ENCODE data around the gene NCAPG2.
"Not testable (repeated sequence)": the region's sequence is repeated elsewhere in the genome, so short reads cannot be mapped to it uniquely, and the experiment has no call there.

Gene NCAPG2

DNA sequence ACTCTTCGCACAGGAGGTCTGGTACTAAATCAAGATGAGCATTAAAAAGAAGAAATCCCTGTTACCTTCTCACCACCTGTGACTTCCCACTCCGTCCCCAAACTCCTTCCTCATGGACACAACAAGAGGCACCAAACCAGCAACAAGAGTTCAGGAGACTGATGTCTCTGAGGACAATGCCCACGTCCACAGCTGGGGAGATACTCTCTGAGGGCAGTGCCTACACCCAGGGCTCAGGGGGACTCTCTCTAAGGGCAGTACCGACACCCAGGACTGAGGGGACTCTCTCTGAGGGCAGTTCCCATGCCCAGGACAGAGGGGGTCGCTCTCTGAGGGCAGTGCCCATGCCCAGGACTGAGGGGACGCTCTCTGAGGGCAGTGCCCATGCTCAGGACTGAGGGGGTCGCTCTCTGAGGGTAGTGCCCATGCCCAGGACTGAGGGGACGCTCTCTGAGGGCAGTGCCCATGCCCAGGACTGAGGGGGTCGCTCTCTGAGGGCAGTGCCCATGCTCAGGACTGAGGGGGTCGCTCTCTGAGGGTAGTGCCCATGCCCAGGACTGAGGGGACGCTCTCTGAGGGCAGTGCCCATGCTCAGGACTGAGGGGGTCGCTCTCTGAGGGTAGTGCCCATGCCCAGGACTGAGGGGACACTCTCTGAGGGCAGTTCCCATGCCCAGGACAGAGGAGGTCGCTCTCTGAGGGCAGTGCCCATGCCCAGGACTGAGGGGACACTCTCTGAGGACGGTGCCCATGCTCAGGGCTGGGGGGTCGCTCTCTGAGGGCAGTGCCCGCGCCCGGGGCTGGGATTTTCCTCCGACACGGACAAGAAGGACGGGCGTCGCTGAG is 703 bp downstream of the NCAPG2 start:
- DNase-seq = not testable (repeated sequence)

DNA sequence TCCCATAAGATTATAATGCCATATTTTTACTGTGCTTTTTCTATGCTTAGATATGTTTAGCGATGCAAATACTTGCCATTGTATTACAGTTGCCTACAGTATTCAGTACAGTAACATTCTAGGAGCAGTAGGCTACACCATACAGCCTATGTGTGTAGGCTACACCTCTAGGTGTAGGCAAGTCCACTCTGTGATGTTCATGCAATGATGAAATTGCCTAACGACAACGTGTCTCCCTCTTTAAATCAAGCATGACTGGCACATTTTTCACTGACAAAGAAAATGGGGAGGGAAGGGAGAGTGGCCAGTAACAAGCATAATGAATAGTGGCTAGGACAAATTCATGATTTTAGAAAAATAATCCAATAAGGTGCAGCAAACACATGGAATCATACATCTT is 1.7 kb downstream of the NCAPG2 start:
- DNase-seq = no peak

DNA sequence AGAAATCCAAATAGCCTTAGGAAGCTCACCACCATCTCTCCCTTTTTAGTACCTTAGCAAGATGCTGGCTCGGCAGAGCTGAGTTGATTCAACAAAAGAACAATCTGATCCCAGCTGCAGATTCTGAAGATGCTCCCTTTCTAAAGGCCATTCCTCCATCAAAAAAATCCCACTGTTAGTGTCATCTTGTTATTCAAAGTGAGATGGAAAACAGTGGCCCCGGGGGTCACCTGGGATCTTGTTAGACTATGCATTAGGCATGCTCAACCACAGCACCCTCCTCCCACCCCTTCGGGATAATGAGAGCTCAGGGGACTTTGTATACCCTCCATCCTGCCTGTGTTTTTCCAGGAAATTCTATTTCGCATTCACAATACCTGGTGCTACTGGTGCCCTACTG is 2.4 kb downstream of the NCAPG2 start:
- no peak for DNase-seq

DNA sequence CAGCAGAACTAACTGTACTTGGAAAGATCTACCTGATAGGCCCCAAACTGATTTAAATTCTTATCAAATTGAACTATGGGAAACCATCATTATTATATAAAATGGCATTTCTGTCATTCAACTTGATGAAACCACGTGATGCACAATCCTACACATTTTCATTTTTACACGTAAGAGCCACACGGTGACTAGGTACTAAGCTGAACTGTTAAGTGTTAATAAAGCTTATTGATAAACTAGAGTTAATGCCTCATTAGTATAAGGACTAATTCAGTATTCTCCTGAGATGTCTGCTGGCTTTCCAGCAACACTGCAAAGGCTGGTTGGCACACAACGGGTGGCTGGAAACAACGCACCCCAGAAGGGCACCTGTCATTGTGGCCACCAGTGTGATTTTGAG is 4.6 kb downstream of the NCAPG2 start:
- DNase-seq = no peak

DNA sequence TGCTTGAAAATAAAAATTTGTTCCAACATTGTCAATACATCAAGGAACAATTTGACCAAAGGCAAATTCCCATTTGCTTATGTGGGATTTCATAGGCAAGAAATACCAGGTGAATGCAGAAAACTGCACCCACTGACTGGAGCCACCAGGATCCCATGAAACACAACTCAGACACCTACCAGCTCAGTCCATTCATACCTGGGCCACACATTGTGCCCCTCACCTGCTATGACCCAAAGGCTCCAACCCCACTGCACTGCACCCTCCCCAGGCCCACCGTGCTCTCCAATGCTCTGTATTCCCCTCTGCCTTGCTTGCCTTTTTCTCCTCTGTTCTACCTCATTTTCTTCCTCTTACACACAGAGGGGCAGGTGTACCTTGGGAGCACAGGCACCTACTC is 5.3 kb downstream of the NCAPG2 start:
- no peak for DNase-seq

DNA sequence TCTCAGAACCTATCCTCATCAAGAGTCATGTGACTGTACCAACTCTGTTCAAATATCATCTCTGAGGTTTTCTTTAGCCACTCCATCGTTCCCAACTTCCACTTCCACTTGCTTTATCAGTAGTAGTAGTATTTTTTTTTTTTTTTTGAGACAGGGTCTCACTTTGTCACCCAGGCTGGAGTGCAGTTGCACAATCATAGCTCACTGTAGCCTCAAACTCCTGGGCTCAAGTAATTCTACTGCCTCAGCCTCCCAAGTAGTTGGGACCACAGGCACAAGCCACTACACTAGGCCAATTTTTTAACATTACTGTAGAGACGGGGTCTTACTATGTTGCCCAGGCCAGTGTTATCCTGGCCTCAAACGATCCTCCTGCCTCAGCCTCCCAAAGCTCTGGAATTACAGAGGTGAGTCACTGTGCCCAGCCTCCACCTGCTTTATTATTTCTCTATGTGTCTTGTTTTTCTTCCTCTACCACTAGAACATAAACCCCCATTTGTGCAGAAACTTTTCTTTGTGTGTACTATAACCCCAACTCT is 5.9 kb downstream of the NCAPG2 start:
- DNase-seq = no peak

DNA sequence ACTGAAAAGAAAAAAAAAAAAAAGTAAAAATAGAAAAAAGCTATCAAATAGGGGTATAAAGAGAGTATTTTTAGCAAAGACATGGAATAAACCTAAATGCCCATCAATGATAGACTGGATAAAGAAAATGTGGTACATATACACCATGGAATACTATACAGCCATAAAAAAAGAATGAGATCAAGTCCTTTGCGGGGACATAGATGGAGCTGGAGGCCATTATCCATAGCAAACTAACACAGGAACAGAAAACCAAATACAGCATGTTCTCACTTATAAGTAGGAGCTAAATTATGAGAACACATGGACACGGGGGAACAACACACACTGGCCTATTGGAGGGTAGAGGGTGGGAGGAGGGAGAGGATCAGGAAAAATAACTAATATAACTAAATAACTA is 7.0 kb downstream of the NCAPG2 start:
- not testable (repeated sequence) for DNase-seq

DNA sequence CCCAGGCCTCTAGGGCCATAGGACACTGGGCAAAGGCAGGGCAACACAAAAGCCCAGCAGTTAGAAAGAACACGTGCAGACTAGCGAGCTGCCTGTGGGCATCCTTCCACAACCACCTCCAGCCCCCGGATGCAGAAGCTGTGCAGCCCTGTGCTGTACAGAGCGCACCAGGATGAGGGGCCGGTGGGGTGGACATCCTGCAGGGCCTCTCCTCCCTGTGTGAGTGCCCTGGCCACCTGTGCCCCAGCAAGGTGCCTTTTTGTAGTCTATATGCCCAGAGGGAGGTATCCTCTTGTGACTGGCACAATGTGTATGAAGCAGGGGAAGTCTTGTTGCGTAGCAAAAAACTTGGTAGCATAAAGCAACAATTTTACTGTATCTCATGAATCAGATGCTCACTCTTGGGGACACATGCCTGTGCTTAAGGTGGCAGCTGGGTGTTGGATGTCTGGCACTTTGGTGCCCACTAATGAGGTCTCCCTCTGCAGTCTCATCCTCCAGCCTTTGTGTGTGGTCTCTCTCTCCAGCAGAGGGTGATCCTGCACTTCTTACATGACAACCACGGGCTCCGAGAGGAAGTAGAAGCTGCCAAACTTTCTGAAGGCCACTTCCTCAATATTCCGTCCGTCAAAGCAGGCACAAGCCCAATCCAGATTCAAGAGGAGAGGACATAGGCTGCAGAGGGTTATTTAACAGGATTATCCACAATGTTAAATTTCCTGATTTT is 8.7 kb downstream of the NCAPG2 start:
- peak; percentile 29 for DNase-seq

DNA sequence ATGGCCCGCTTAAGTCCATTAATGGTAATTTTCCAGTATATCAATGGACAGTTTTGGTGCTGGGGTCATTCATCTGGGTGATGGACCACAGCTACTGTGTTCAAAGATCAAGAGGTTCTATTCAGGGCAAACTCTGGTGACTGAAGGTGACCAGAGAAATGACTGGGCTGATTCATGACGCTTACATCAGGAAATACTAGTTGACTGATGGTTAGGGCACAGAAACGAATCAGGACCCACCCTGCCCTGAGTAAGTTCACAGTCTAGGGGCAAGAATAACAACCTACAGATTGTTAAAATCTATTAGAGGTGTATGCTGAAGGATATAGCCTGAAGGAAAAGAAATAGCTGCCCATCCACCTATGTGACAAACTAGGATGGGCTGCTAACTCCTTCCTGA is 9.5 kb downstream of the NCAPG2 start:
- no peak for DNase-seq

DNA sequence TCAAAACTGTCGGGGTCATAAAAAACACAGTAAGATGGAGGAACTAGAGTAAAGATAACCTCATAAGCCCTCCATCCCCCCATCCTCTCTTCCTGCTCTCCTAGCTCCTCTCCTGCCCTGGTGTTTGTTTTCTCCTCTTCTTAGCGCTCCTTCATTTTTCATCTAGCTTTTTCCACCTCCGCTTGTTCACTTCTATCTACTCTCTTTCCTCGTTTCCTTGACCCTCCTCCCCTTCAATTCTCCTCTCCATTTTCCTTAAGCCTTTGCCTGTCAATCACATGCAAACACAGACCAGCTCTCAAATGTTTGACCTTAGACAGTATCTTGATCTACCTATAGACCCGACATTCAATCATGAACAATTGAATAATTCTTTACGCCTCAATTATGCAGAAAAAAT is 10.0 kb downstream of the NCAPG2 start:
- no peak for DNase-seq

DNA sequence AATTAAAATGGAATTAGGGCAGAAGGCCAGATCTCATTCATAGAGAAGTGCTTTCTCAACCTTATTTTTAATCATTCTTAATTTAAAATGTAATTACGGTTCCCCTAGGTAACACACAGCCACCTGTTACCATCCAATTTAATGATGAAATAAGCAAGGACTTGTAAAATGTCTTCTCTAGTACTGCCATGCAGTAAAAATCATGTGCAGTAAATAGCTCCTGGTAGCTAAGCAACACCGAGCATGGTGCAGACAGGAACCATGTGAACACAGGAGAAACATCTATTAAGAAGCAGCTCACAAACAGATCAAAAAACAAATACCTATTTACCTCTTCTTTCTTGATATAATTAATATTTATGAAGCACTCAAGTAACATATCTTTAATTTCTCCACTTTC is 15.1 kb downstream of the NCAPG2 start:
- DNase-seq = no peak

DNA sequence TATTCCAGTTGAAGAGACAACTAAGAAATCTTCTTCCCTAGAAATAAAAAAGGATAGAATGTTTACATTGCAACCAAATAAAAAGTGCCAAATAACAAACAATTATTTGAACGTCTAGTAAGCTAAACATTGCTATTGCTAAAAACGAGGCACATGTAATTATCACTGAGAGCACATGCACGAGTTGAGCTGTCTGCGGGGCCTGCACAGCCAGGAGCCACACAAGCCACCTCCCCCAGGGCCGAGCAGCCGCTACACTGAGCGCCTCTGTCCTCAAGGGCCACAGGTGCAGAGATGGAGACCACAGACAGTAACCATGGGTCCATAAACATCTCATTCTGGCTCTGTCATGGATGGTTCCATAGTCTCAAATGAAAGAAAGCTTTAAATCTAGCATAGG is 17.2 kb downstream of the NCAPG2 start:
- no peak for DNase-seq

DNA sequence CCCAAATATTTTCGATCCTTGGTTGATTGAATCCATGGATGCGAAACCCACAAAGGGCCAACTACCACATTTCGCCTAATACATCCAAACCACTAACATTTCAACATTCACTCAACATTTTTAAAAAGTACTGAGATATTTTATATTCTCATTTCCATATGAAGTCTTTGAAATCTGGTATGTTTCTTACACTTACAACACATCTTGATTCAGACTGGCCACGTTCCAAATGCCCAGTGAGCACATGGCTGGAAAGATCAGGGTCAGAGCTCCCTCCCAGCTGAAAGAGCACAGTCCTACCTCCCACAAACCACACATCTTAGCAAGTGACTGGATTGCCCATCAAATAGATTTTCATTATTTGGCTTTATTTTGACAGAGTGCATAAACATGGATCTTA is 18.9 kb downstream of the NCAPG2 start:
- DNase-seq = no peak

DNA sequence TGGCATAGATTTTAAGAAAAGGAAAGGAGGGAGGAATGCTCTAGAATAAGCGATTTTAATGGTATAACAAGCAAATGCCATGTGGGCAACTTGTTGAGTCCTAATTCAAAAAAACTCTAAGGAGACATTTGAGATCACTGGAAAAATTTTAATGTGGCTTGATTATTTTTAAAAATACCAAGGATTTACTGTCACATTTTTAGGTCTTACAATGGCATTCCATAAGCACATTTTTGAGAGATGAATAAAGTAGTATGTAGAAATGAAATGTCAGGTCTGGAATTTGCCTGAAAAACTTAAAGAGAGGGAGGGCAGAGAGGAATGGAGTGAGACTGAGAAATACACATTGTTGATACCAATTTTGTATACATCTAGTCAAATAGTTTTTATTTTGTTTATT is 20.3 kb downstream of the NCAPG2 start:
- DNase-seq = no peak

DNA sequence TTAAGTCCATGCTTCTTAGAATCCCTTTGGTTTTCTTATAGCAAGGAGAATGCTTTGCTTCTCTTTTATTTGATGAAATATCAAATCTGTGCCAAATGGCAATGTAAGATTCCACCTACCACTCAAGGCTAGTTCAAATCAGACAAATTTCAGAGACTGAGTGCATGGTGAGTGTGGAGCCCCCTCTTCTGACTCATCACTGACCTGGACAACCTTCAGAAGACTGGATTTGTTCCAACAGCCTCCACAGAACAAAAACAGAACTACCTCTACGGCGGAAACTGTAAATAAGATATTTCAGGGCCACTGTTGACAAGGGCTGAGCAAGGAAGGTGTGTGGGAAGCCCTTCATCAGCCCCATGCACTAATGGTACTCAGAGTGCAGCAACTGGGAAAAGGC is 21.1 kb downstream of the NCAPG2 start:
- no peak for DNase-seq

DNA sequence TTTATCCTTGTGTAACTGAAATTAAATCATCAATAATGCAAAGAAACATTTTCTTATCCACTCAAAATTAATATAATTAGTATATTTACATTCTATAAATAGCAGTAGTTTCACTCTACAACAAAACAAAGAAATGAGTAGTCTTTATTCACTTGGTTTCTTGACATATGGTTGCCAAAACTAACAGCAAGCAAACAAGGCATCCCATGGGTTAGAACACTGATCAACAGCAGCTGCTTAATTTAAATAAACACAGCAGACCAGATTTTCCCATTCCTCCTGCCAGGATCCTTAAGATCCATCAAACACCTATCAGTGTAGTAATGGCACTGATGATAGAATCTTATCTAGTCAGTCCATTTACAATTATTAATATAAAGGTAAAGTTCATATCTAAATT is 22.1 kb downstream of the NCAPG2 start:
- DNase-seq = no peak

DNA sequence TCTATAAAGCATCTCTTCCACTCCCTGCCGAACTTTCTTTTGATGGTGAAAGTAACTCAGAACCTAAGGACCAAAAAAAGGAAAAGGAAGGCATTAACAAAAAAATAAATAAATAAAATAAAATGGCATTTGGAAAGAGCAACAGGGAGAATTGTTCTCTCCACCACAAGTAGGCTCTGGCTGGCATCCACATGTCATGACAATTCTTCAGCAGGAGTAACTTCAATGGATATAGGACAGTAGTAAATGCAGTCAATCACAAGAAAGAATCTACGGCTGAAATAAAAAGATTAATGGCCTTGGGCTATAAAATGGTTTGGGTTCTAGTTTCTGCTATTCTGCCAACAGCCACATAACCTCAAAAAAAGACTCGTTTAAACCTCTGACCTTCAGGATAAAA is 23.9 kb downstream of the NCAPG2 start:
- DNase-seq = no peak

DNA sequence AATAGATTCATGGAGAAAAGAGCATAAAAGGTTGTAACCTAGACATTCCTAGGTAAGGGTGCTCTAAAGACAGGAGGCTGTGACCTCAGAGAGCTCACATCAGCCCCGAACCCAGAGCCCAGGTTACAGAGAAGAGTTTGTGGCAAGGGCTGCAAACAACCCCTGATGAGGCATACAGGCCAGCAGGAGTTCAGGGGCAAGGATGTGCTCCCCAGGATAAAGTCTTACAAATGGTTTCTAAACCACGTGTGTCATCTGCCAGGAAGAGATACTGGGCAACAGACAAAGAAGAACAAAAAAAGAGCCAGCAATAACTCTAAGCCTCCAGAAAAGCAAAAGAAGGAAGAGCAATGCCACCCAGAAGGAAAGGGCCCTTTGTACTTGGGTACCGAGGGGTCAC is 27.7 kb downstream of the NCAPG2 start:
- no peak for DNase-seq

DNA sequence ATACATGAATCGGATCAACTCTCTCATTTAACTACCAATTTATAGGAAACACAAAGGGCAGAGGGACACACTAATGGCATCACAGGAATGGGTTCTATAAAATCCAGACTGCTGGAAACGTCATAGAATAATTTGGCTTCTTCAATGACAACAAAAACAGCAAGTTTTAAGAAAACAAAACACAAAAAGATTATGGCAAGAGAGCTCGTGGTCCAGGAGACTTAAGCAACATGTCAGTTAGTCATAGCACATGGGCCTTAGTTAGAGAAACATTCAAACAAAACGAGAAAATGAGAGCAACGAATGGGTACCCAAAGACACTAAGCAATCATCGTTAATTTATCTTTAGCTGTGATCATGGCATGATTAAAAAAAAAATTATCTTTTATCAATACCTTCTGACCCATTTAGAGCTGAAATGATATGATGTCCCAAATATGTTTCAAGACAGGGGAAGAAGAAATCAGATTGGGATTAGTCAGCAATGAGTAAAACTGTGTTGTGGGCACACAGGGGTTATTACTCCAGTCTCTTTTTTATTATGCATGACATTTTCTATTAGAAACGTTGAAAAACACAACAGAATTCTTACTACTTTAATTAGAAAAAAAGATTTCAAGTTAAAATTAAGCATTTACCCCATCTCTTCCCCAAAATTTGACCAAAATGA is 28.3 kb downstream of the NCAPG2 start:
- DNase-seq = no peak

DNA sequence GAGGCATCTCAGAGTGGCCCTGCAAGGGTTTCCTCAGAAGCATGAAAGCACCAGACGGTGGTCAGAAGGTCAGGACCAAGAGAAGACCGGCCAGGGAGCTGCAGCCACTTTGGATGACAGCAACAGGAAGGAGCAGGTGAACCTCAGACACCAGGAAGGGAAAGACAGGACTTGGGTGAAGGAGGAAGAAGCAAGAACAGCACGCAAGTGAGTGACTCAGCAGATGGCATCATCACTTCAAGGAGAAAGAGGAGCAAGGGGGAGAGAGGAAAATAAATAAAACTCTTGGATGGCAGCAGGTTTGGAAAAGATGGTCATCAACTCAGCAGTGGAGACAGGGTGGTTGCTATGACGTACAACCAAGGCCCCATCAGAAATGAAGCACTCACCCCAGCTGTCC is 31.6 kb downstream of the NCAPG2 start:
- no peak for DNase-seq

DNA sequence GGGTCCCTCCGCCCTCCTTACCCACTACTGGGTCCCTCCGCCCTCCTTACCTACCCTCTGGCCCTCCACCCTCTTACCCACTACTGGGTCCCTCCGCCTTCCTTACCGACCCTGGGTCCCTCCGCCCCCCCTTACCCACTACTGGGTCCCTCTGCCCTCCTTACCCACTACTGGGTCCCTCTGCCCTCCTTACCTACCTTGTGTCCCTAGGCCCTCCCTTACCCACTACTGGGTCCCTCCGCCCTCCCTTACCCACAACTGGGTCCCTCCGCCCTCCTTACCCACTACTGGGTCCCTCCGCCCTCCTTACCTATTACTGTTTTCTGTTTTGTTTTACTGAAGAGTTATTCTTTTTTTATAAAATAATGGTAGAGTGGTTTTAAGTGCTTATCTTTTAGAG is 36.5 kb downstream of the NCAPG2 start:
- DNase-seq = not testable (repeated sequence)

DNA sequence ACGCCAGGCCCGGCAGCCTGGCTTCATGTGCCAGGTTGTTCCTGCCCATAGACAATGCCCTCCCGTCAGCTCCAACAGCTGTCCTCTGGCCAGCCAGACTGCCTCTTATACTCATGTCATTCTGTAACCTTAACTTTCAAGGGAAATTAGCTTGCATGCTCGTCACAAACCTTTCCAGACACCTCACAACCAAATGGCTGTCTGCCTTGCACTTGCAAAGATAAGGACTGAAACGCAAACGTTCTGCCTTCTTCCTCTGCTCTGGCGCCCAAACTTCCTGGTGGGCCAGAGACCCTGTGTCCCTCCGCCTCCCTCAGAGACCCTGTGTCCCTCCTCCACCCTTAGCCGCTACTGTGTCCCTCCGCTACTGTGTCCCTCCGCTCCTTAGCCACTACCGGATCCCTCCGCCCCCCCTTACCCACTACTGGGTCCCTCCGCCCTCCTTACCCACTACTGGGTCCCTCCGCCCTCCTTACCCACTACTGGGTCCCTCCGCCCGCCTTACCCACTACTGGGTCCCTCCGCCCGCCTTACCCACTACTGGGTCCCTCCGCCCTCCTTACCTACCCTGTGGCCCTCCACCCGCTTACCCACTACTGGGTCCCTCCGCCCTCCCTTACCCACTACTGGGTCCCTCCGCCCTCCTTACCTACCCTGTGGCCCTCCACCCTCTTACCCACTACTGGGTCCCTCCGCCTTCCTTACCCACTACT is 37.5 kb downstream of the NCAPG2 start:
- not testable (repeated sequence) for DNase-seq

DNA sequence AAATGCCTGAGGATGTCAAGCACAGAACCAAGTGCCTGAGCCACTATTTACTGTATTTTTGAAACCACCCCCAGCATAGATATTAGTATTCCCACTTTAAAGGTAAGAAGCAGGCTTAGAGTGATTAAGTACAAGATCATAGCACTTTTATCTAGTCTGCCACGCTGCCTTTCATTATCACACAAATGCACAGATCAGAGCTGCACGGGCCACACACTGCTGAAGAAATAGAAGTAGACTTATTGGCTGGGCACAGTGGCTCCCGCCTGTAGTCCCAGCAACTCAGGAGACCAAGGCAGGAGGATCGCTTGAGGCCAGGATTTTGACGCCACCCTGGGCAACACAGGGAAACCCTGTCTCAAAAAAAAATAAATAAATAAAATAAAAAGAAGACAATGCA is 38.2 kb downstream of the NCAPG2 start:
- DNase-seq = no peak
